NCI-H82 treated with DMSO at 0.1 percent for 48 hours (cell line): Measurements from ENCODE around the gene ARHGAP42.
"Not testable (repeated sequence)": the region's sequence is repeated elsewhere in the genome, so short reads cannot be mapped to it uniquely, and the experiment has no call there.

Source experiments
- DNase-seq: peaks from one replicate; lab custom pipeline; 2025; ENCODE audit not compliant: unreplicated experiment; lab: John Stamatoyannopoulos, UW

ARHGAP42 gene

DNA sequence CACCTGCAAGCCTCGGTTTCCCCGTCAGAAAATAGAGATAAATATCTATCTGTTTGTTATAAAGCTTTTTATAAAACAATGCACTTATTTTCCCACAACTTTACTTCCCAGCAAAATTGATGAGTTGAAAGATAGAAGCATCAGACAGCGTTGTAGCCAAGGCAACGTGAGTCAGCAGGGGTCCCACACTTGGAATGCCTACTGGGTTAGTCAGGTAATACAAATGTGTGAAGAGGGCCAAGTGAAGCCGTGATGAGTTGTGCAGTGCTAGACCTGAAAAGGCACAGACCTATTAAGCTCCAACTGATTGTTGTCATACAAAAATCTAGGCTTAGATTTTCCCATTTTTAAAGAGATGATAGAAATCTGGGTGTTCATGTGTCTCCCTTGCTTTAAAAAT, 323.8 kb downstream of the ARHGAP42 start:
- DNase-seq: no peak

DNA sequence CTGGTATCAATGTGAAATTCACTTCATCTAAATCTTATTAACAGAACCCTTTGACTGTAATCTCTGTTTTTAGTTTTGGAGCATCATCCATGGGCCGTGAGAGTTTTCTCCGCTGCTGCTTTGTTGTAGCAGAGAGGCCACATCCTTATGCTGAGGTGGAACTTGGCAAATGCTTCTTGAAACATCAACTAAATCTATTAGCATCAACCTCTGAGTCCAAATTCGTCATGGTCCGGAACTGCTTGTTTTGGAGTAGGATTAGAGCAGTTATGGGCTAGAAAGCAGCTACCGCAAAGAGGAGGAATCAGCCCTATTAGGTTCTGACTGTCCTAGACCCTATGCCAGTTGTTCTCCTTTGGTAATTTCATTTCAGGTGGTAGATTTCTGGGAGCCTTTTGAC, 324.8 kb downstream of the ARHGAP42 start:
- DNase-seq: no peak

DNA sequence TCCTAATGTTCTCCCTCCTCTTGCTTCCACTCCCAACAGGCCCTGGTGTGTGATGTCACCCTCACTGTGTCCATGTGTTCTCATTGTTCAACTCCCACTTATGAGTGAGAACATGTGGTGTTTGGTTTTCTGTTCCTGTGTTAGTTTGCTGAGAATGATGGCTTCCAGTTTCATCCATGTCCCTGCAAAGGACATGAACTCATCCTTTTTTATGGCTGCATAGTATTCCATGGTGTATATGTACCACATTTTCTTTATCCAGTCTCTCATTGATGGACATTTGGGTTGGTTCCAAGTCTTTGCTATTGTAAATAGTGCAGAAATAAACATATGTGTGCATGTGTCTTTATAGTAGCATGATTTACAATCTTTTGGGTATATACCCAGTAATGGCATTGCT, 326.6 kb downstream of the ARHGAP42 start:
- not testable (repeated sequence) for DNase-seq

DNA sequence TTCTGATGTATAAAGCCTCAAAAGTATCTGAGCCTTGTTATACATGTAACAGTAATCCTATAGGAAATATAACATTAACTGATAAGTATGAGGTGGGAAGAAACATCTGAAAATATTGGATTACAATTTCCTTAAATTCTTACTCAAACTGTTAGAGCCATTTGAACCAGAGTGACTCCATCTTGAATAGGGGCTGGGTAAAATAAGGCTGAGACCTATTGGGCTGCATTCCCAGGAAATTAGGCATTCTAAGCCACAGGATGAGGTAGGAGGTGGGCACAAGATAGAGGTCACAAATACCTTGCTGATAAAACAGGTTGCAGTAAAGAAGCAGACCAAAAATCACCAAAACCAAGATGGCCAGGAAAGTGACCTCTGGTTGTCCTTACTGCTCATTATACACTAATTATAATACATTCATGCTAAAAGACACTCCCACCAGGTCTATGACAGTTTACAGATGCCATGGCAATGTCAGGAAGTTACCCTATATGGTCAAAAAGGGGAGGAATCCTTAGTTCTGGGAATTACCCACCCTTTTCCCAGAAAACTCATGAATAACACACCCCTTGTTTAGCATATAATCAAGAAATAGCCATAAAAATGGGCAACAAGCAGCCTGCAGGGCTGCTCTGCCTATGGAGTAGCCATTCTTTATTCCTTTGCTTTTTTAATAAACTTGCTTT, 327.7 kb downstream of the ARHGAP42 start:
- no peak for DNase-seq

DNA sequence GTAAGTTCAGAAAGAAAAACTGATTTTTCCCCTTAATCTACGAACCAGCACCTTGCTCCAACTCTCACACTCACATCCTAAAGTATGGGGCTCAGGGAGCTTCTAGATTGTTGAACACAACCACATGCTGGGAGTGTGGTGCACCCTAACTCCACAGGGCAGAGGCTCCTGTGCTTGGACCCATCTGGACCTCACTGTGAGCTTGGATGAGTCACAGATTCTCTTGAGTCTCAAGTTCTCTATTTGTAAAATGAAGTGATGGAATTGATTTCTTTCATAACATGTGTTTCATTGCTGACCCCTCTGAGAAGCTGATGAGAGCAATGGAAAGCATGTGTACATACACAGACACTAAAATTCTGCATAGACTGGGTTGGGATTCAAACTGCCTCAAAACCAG, 332.8 kb downstream of the ARHGAP42 start:
- DNase-seq: no peak

DNA sequence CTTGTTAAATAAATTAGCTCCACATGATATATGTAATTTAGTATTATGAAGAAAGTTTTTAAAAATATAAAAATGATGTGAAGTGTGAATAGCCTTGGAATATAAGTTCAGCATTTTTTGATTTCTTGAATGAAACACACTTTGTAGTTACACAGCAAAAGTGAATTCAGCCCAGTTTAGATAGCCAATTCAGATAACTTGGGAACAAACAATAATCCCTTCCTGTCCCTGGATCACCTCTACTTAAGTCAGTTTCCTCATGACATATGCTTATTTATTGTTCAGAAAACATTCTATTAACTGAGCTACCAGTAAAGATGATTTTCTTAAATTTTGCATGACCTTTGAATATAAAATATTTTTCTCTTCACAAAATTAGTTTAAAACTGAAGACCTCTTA, 335.2 kb downstream of the ARHGAP42 start:
- no peak for DNase-seq

DNA sequence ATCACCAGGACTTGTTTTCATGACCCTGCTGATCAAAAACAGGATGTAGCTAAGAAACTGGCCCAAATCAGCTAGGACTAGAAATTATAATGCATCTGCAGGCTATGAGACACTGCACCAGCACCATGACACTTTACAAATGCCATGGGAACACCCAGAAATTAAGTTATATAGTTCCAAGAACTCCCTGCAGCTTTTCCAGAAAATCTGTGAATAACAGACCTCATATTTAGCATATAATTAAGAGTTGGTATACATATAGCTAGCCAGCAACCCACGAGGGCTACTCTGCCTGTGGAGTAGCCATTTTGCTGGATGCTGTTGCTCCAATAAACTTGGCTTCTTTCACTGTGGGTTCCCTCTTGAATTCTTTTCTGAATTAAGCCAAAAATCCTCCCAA, 341.6 kb downstream of the ARHGAP42 start:
- no peak for DNase-seq

DNA sequence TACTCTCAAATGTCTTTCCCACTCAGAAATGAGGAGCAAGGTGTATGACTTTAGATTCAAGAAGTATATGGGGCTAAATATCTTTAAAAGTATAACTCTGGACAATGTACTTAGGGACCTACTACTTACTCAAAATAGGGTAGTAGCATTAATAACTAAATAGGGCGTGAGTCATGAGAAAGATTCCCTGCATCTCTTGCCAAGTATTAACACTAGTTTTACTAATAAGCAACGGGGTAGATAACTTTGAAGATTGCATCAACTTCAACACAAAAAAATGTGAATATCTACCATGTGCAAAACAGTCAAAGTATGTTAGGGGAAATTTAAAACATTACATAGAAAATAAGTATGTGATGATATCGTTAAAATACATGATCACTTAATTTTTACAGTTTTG, 342.9 kb downstream of the ARHGAP42 start:
- no peak for DNase-seq

DNA sequence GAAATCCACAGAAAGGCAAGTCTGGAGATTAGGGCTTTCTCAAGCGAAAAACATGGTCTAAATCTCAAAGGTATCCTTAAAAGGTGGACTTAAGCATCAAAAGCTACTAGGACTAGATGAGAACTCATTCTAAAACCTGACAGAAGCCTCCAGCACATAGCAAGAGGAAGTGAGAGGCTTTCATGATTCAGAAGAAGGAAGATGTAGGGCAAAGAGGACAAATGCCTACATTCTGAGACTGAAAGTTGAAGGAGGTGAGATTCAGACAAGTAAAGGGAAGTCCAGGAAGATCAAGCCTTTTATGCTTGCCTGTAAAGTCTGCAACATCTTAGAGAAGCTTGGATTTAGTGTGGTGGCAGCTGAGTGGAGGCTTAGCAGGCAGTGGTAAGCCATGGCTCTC, 343.6 kb downstream of the ARHGAP42 start:
- DNase-seq: no peak

DNA sequence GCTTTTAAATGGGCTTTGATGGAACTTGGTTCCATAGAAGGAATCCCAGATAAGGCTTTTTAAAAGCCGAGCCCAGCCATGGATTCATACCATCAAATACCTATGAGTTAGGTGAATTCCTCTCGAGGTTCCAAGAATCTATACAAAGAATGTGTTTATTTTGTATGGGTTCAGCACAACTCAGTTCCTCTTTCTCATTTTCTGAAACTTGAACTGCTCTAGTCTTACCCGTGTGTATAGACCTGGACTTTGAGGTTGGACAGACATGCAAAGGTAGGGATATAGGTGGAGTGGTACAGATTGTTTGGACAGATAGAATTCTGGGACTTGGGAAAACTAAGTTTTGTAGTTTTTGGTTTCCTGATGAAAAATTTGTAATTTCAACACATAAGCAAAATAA, 344.6 kb downstream of the ARHGAP42 start:
- no peak for DNase-seq

DNA sequence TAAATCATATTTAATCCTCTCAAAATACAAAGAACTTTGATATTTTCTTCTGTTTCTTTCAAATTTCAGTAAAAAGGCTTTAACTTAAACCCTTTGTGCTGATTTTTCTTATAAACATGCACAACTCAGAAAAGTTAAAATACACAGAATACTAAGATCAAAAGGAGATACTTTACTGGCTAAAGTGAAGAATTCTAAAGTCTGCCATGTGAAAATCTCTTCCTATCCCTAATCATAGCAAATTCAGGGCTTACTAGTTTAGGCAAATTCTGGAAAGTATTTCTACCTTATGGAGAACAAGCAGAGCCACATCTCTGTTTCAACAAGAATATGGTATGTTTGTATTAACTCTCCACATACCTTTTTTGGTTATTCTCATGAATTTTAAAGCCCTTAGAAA, 345.9 kb downstream of the ARHGAP42 start:
- no peak for DNase-seq

DNA sequence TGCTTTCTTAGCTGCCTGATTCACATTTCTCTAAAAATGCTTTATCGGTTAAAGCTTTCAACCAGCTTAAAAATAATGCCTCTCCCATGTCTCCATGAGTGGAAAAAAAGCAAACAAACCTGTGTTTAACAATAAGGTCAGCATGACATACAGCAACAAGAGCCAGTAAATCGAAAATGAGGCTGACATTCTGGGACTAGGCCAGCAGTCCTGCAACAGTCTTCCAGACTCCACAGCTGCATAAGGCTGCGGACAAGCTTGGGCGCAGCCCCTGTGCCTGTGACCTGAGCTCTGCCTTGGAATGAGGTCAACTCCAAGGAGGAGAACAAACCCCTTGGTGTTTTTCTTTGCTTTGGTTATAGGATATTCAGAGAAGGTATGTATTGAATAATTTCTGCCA, 347.0 kb downstream of the ARHGAP42 start:
- no peak for DNase-seq

DNA sequence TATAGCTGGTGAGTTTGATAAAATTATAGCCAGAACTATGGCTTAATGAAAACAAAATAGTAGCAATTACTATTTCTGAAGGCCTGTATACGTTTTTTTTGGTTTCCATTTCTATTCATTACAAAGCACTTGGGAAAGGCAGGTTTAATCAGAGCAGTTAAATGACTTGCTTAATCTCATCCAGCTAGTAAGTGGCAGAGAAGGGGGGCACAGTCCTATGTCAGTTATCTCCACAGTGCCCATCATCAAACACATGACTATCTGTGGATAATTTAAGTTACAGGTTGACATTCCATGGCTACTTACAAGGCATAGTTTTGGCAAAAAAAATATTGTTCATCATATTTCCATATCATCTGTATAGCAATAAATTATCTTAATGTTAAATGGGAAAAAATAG, 348.8 kb downstream of the ARHGAP42 start:
- no peak for DNase-seq
